T-helper 9 cell (primary cell): ENCODE measurements around the gene MAPRE2.
"Not testable (repeated sequence)": the region's sequence is repeated elsewhere in the genome, so short reads cannot be mapped to it uniquely, and the experiment has no call there.

Experiments
- DNase-seq: peaks from one replicate; pipeline ENCODE4 v3.0.0-alpha.2; 2020

MAPRE2 gene

DNA sequence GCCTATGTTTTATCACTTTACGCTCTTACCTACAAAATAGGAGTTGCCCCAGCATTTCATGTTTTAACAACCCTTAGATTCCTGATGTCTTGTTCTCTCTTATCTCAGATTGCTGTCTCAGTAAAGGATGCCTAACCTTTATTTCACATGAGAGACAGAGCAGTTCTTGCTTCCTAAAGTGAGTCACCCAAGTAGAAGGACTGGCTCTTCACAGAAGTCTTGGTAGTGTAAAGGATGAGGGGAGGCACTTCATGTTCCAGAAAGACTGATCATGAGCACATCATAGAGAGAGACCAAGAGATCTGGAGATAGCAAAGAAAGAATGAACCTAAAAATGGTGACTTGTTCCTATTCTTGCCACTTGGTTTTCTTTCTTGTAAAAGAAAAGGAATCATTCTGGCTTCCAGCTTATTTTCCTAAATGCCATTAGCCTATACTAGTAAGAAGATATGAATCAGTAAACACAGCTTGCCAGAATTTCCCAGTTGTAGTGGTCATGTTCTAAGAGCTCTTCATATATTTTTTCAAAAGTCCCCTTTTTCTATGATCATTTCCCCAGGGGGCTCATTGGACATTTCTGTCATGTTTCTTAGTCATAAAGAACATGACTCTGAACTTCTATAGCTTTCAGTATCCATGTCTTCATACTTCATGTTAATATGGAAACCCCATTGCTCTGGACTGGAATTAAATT is 54.9 kb downstream of the MAPRE2 start:
- no peak for DNase-seq

DNA sequence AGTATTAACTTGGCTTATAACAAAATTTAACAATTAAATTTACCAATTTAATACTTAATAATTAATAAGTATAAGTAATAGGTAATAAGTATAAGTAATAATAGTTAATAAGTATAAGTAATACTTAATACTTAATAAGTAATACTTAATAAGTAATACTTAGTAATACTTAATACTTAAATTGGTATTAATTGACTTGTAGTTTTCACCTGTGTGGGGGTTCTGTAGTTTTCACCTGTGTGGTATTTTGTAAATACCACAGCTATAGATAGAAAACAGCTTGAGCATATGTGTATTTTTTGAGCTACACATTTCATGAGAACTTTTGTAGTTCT is 55.4 kb downstream of the MAPRE2 start:
- no peak for DNase-seq

- DNase-seq = no peak
Observed at GRCh38 chr18:35097195-35097594, 56.0 kb downstream of the MAPRE2 start.

GRCh38 chr18:35097763-35098162 is 56.5 kb downstream of the MAPRE2 start:
- no peak for DNase-seq

DNA sequence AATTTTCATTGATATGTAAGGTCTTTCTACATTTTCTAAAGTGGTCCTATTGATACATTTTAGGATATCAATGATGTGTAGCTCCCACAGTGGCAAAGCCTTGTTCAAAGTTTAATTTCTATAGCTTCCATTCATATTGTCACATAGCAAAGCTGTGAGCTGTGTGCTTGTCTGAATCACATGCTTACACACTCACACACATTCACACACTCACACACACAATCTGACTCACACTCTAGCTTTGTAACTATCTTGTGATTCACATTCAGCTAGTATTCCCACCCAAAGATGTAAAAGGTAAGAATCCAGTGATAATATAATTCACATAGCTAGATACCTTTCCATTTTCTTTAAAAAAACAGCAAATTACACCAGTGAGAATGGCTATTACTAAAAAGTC is 58.7 kb downstream of the MAPRE2 start:
- DNase-seq = no peak

DNA sequence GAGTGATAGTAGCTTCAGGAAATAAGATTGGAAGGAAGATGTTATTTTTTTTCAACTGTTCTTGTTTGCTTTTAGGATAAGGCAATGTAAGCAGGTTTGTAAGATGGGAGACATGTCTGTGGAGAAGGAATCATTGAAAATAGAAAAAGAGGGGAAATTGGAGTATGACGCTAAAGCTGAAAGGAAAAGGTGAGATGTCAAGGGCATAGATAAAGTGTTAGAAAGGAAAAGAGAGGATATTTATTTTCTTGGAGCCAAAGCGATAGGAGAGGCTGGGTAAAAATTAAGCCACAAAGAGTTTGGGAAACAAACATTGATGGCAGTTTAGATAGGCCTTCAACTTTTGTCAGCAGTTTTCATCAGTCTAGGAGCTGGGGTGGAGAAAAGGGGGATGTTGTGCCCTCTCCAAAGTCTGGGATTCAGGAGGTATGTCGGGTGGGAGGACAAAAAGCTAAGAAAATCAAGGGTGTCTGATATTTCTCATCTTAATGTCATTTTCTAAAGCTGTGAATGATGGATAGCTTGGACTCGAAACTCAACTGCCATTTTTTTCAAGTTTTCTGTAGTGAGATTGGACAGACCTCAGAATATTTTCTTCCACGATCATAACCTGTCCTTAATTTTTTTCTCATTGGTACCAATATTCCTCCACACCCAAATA is 63.3 kb downstream of the MAPRE2 start:
- no peak for DNase-seq

DNA sequence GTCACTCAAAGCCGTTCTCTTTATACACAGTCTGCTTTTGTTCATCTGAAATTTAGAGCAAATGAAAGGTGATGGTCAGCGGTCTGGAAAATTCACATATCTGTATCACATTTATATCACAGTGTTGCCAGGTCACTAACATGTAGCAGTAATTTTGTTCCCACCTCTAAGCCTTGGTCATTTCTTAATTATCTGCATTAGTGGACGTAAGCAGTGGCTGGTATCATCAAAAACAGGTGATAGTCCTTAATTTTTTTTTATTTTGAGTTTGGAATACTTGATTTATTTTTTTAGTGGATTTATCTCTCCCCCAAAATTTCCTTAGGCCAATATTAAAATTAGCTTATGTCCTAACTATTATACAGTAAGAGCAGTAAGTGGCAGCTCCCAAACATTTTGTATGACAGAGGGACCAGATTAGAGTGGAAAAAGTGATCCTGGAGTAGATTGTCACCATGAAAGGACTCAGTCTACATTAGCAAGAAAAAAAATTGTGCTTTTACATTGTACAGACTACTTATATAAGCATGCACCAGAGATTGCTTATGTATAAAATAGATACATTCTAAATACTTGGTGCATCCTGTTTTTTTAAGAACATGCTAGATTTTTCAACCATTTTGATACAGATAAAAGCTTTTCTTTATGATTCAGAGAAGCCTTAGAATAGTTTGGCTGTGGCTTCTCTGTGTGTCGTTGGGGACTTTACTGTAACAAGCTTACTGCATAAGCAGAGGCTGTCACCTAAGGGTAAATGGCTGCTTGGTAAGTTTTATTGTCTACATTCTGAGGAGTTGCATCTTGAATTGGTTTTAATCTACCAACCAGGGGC is 65.0 kb downstream of the MAPRE2 start:
- no peak for DNase-seq

GRCh38 chr18:35106845-35107148 is 65.6 kb downstream of the MAPRE2 start:
- DNase-seq = no peak

- DNase-seq = no peak
Observed at GRCh38 chr18:35107216-35107615, 66.0 kb downstream of the MAPRE2 start.

GRCh38 chr18:35108088-35108487 is 66.9 kb downstream of the MAPRE2 start:
- not testable (repeated sequence) for DNase-seq

- no peak for DNase-seq
Observed at GRCh38 chr18:35110059-35110458, 68.8 kb downstream of the MAPRE2 start.

- no peak for DNase-seq
Observed at GRCh38 chr18:35110554-35111485, 69.6 kb downstream of the MAPRE2 start.

DNA sequence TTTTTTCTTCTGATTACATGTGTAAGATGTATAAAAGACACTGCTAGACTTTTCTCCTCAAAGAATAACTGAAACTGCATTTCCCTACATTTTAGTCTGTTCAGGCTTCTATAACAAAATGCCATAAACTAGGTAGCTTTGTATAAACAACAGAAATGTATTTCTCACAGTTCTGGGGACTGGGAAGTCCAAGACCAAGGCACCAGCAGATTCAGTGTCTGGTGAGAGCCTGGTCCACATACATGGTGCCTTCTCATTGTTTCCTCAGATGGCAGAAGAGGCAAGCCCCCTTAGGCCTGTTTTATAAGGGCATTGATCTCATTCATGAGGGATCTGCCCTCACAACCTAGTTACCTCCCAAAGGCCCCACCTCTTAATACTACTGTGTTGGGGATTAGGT is 71.5 kb downstream of the MAPRE2 start:
- DNase-seq = no peak

DNA sequence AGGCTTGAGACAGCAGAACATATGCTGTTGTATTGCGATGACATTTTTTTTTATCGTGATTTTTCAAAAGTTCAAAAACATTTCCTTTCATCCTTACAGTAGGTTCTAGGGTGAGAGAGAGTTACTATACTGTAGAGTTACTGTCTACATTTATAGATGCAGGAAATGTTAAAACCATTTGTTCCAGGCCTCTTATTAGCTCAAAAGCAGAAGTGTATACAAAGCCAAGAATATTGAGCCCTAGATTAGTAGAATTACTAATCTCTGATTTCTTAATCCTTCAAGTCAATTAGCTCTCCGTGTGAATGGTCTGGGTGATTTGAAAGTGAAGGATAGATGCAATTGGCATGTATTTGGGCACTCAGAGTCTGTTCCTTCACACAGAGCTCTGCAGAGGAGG is 73.1 kb downstream of the MAPRE2 start:
- DNase-seq = no peak

DNA sequence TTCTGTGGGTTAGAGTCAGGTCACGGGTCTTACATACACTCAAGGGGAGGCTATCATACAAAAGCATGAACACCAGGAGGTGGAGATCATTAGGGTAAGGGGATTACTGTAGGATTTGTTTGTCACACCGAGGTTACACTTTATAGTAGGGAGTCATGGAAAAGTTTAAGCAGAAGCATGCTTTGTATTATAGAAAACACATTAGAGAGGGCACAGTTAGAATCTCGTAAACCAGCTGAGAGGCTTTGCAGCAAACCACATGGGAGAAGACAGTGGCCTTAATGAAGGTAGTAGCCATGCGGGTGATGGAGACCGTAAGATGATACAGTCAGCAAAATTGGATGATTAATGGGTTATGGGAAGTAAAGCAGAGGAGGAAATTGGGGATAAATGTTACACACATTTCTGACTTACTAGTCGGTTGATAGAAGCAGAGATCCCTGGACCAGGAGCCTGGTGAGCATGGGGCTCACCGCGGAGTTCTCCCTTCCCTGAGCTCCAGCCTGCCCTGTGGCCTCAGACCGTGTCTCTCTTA is 75.6 kb downstream of the MAPRE2 start:
- DNase-seq = no peak

GRCh38 chr18:35117372-35117771 is 76.2 kb downstream of the MAPRE2 start:
- no peak for DNase-seq

- no peak for DNase-seq
Observed at GRCh38 chr18:35117951-35118411, 76.8 kb downstream of the MAPRE2 start.

GRCh38 chr18:35118641-35119040 is 77.4 kb downstream of the MAPRE2 start:
- no peak for DNase-seq

- no peak for DNase-seq
Observed at GRCh38 chr18:35121038-35121437, 79.8 kb downstream of the MAPRE2 start.

DNA sequence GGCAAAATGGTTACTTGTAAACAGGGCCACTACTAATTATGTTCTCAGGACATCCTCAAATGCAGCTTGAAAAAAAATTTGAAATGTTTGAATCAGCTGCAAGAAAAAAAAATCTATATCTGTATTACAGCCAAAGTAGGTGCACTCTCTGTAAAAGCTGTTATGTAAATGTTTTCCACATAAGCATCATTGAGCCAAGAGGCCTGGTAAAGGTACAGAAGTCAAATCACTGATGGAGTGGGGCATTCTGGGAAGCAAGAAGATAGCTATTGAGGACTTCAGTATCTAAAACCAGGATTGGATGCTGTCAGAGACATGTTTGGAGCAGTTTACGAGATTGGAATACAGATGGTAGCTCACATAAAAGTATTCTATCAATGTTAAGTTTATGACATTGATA is 80.3 kb downstream of the MAPRE2 start:
- no peak for DNase-seq

GRCh38 chr18:35122586-35123224 is 81.5 kb downstream of the MAPRE2 start:
- no peak for DNase-seq

- DNase-seq = no peak
Observed at GRCh38 chr18:35123811-35124210, 82.6 kb downstream of the MAPRE2 start.
